Endometrial microvascular endothelial cells (primary cell): ENCODE data around the gene SMIM21. TPM values are rescaled to one million over a fixed set of nuclear protein-coding genes. Genes with fewer than 3 reads are reported as not detected.

ENCODE experiments used
- total RNA-seq: library from RNA; depleted of rRNA; stranded (reverse); fragments of >200 nt; gene quantifications from one replicate; pipeline ENCODE4 v1.2.3, GENCODE V29; 2015; ENCODE audit errors: inconsistent ontology term

The SMIM21 gene
- total RNA-seq, 1 donor from 2014 or later, result not detected

Other genes with a start within 250 kb of the SMIM21 start
- gene PTGR3, start 218.6 kb downstream of the SMIM21 start, total RNA-seq, result 40.7 TPM
- 11.0 TPM for gene TSHZ1, start 216.9 kb downstream of the SMIM21 start, total RNA-seq